HG02623 (cell line): ENCODE results near the gene REXO1.
"Not testable (repeated sequence)": the region's sequence is repeated elsewhere in the genome, so short reads cannot be mapped to it uniquely, and the experiment has no call there.

Experiments used
- ATAC-seq: cut with Tn5 transposase; IDR thresholded peaks from one replicate; pipeline ENCODE4 v1.9.1; 2021; ENCODE audit warnings: moderate library complexity; ENCODE audit not compliant: unreplicated experiment

The REXO1 gene, protein sequence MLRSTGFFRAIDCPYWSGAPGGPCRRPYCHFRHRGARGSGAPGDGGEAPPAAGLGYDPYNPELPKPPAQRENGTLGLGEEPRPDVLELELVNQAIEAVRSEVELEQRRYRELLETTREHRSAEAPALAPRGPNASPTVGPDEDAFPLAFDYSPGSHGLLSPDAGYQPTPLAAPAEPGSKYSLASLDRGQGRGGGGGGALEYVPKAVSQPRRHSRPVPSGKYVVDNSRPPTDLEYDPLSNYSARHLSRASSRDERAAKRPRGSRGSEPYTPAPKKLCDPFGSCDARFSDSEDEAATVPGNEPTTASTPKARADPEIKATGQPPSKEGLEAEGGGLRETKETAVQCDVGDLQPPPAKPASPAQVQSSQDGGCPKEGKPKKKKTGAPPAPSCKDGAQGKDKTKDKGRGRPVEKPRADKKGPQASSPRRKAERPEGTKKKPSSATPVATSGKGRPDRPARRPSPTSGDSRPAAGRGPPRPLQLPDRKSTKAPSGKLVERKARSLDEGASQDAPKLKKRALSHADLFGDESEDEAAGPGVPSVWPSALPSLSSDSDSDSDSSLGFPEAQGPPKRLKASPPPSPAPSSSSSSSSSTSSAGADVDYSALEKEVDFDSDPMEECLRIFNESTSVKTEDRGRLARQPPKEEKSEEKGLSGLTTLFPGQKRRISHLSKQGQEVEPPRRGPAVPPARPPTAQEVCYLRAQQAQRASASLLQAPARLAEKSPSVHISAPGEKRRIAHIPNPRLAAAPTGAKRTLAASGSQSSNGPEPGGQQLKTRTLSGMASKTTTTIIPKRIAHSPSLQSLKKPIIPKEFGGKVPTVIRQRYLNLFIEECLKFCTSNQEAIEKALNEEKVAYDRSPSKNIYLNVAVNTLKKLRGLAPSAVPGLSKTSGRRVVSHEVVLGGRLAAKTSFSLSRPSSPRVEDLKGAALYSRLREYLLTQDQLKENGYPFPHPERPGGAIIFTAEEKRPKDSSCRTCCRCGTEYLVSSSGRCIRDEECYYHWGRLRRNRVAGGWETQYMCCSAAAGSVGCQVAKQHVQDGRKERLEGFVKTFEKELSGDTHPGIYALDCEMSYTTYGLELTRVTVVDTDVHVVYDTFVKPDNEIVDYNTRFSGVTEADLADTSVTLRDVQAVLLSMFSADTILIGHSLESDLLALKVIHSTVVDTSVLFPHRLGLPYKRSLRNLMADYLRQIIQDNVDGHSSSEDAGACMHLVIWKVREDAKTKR

DNA sequence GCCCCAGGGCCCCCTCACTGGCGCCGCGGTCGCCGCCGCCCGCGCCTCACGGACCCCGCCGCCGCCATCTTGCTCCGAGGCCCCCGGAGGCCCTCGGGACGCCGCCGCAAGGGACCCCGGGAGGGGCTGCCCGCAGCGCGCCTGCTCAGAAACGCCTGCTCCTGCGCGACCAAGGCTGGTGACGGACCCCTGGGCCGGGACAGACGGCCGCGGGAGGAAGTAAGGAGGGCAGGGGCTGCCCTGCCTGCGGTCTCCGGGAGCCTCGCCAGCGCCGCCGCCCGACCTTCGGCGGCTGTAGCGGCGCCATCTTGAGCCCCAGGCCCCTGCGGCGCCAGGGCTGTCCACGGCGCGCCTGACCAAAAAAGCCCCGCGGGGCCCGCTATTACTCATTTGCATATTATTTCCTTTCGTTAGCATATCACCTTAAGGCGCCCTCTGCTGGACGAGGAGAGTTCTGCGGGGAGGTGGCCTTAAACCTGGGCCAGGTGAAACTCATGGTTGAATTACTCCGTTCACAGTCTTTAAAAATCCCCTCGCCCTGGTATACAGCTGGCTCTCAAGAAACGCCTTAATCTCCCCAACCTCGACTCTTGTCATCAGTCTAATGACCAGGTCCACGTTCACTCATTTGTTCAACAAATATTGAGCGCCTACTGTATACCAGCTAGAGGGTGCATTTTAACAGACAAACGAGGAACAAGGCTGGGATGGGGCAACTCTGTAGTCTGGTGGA is at the start of gene REXO1:
Gene REXO1 (minus strand): TSS at position 85 of the 733 bp plus-strand sequence. CDS start 125 bp downstream, outside the sequence.
- ATAC-seq: peak; percentile 60

DNA sequence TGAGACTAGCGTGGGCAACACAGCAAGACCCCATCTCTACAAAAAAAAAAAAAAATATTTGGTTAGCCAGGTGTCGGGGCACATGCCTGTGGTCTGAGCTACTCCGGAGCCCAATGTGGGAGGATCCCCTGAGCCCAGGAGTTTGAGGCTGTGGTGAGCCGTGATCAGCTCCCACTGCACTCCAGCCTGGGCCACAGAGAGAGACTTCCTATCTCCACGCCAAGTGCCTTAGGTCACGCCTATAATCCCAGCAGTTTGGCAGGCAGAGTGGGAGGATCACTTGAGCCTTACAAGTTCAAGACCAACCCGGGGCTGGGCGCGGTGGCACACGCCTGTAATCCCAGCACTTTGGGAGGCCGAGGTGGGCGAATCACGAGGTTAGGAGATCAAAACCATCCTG is 48.2 kb upstream of the REXO1 start:
- ATAC-seq: no peak

DNA sequence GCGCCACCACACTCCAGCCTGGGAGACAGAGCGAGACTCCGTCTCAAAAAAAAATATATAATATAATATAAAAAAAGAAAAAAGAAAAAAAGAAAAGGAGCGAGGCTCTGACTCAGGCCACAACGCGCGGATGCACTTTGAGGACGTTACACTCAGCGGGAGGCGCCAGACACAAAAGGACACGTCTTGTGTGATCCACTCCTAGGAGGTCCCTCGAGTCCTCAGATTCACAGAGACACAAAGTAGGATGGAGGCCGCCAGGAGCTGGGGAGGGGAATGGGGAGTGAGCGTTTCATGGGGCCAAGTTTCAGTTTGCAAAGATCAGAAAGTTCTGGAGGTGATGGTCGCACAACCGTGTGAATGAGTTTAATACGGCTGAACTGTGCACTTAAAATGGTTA is 45.5 kb upstream of the REXO1 start:
- no peak for ATAC-seq

DNA sequence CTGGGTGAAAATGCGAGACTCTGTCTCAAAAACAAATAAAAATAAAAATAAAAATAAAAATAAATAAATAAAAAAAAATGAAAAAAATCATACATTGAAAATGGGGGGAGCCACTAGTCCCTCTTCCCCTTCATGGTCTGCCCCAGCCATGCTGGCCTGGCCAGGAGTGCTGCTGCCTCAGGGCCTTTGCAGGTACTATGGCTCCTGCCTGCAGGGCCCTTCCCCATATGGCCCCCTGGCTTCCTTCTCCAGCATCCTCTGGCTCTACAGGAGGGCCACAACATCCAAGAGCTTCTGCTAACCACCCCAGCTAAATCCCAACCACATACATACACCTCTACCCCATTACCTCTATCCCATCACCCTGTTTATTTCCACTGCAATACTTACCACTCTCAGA is 41.6 kb upstream of the REXO1 start:
- no peak for ATAC-seq

DNA sequence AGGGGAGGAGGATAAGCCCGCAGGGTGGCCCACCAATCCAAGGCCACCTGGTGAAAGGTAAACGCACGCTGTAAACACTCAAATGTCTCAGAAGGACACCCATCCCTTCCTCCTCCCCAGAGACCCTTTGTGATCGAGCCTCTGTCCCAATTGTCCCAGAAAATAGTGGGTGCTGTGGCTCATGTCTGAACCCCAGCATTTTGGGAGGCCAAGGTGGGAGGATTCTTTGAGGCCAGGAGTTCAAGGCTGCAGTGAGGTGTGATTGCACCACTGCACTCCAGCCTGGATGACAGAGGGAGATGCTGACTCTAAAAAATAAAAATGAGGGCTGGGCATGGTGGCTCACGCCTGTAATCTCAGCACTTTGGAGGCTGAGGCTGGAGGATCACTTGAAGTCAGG is 40.1 kb upstream of the REXO1 start:
- ATAC-seq: no peak

DNA sequence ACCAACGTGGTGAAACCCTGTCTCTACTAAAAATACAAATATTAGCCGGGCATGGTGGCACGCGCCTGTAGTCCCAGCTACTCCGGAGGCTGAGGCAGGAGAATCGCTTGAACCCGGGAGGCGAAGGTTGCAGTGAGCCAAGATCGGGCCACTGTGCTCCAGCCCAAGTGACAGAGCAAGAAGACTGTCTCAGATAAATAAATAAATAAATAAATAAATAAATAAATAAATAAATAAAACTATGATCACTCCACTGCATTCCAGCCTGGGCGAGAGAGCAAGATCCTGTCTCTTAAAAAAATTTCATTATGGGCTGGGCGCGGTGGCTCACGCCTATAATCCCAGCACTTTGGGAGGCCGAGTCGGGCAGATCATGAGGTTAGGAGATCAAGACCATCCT is 38.1 kb upstream of the REXO1 start:
- not testable (repeated sequence) for ATAC-seq

DNA sequence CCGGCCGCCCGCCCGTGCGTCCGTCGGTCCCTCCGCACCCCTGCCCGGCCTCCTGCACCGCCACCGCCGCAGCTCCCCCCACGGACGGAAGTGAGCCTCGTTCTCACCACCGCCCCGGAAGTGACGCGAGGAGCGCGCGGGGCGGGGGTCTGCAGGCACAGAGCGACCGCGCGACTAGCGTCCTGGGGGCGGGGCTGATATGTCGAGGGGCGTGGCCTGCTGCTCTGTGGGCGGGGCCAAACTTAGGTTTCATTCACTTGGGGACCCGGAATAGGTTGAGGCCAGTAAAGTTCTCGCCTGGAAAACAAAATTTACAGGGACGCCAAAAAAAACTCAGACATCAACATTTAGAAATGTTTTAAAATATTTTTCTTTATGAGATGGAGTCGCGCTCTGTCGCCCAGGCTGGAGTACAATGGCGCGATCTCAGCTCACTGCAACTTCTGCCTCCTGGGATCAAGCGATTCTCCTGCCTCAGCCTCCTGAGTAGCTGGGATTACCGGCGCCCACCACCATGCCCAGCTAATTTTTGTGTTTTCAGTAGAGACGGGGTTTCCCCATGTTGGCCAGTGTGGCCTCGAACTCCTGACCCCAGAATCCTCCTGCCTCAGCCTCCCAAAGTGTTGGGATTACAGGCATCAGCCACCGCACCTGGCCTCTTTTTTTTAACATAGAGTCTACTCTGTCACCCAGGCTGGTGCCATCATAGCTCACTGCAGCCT is 37.3 kb upstream of the REXO1 start, which contains the start of gene ABHD17A:
Gene ABHD17A (minus strand): TSS at position 99 of the 722 bp plus-strand sequence. CDS start 3,930 bp downstream, outside the sequence.
- peak; percentile 82 for ATAC-seq

DNA sequence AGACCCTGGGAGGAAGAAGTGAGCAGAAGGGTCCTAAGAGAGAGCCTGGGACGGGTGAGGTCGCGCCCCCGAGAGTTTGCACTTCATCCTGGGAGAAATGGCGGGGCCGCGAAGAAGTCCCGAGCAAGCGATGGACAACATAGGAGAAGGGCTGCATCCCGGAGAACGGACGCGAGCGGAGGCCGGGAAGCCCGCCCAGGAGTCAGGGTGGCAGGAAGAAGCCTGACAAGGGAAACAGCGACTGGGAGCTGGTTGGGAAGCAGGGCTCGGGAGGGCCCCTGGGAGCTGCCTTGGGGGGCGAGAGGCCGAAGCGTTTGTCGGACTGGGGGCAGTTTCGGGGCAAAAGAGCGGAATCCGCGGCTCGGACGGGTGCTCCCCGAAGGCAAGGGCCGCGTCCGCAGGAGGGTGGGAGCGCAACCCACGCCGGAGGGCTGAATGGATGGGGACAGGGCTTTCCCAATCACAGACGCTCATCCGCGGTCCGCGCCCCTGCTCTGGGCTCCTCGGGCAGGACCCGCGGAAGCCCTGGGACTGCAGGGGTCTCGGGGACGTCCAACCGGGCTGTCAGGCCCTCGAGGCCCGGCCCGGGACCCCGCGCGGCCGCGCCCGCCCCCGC is 36.5 kb upstream of the REXO1 start:
- peak; percentile 6 for ATAC-seq

DNA sequence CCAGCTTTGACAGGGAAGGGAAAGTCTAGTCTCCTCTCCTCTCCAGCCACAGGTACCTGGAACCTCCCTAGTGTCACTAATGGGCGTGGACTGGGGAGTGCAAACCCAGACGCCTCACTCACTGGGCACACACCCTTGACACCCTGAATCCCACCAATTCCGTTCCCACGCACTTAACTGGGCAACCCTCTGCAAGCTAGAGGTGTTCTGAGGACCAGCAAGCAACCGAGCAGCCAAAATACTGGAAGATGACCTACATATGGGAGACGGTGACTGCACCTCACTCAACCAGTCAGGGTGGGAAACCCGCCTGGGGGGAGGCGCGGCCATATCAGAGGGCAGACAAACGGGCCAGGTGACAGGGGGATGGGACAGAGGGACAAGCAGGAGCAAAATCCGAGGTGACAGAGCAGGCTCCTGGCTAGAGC is 36.0 kb upstream of the REXO1 start:
- ATAC-seq: no peak

DNA sequence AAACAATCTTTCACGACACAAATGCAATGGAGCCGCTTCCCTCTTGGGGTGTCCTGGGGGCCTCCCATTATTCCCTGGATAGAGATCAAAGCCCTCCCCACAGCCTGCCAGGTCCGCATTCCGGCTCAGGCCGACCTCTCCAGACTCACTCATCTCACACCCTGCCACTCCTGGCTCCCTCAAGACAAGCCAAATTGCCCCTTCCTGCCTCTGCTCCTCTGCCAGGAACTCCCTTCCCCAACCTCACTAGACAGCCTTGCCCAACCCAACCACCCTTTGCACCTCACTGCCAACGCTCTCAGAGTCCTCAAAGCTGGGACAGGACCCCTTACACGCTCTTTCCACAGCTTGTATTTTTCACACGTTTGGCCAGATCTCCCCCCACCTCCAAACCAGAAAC is 35.5 kb upstream of the REXO1 start:
- no peak for ATAC-seq

DNA sequence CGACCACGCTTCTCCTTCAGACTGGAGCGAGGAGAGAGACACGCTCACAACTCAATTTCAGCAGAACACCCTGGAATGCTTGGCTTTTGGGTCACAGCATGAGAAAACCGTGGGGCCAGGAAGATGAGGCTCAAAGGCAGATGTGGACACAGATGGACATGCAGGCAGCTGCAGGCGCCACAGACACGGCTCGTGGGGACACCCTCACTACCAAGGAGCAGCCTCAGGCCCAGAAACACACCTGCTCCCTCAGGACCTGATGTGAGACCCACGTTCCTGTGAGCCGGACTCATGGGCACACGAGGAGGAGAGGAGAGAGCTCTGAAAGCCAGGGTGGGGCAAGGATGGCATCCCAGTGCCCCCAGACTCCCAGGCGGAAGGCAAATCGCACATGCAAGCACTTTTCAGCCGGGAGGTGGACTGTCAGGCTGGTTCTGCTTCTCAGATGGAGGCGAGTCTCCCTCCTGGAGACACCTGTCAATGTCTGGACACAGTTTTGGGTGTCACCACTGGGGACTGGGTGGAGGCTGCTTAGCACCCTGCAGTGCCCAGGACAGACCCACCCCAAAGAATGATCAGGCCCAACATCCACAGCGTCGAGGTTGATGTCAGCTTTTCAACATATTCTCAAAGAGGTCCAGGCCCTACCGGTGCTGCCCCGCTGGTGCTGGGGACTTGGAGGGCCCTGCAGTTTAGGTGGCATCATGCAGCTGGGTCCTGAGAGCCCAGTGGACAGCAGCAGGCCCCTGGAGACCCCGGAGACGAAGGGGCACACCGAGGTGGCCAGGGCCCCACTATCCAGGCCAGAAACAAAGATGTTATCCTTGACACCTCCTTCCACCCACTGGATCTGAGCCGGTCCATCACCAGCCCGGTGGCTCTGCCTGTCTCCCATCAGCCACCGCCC is 34.8 kb upstream of the REXO1 start:
- ATAC-seq: no peak

DNA sequence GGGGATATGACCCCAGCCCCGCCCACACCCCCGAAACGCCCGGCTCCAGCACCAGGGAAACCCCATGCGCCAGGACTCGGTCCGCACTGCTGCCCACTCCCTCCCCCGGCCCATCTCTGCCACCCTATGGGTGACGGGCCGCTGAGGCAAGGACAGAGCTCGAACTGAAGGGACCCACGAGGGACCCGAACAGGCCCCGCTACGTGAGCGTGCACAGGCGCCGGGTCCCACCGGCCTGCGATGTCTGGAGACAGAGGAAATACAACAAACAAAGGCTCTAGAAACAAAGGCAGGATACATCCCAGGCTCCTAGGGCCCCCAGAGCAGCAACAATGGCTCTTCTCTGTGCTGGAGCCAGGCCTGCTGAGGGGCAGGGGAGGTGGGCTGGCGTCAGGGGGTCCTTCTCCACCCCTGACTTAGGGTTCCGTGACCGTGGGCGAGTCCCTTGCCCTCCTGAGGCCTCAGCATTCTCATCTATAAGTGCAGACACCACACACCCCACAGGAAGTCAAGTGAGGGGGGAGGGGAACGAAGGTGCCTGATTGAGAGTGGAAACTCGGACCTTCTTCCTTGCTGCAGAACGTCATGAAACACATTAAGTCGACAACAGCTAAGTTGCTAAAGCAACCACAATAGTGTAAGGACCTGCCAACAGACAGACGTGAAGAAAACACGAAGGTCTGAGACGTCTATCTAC is 34.0 kb upstream of the REXO1 start:
- no peak for ATAC-seq

DNA sequence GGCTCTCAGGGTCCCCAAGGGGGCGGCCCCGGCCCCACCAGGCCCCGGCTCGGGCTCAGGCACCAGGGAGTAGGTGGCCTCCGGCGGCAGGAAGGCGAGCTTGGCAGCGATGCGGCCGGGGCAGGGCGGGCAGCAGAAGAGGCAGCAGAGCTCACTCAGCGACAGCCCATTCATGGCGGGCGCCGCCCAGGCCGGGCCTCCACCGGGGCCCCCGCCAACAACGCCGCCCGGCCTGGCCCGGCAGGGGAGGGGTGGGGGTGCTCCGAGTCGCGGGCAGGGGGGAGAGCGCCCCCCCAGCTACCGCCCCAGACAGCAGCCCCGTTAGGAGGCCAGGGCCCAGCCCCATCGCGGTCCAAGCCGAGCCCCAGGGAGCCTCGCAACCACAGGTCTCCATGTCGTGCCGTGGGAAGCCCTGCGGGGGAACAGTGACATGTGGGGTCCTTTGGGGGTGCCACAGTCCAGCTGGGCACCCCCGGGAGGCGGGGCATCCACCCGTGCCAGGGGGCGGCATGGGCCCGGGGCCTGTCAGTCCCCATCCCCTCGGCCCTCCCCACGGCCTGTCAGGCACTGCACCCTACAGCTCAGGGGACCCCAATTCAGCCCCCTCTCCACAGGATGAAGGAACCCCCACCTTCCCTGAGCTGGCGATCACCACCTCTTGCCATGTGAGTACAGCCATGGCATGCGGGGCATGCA is 33.3 kb upstream of the REXO1 start:
- ATAC-seq: not testable (repeated sequence)

DNA sequence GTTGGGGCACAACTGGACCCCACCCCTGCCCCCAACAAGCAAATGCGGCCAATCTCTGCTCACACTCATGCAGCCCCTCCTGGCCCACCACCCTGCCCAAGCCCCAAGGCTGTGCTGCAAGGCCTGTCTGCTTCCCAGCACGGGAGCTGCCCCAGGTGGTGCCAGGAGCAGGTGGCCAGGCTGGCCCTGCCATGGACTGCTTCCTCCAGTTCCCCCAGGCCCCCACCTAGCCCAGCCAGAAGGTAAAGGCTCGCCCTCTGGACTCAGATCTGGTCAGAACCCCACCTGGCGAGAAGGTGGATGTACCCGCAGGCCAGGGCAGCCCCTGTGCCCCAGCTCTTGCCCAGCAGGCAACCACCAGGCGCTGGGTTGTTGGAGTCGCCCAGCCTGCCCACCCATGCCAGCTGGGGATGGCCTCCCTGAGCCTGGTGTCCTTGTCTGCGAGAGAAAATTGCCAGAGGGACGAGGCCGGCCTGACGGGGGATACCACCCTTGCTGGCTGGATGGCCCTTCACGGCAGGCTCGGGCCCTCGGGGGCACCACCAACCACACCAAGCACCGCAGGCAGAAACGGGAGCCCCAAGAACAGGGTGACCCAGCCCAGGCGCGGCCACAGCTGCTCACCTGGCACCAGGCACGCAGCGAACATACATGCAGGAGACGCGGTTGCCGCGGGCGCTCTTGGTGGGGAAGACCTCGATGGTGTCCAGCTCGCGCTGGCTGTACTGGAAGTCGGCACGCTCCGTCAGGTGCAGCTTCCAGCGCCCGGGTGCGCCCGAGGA is 32.5 kb upstream of the REXO1 start:
- ATAC-seq: no peak

DNA sequence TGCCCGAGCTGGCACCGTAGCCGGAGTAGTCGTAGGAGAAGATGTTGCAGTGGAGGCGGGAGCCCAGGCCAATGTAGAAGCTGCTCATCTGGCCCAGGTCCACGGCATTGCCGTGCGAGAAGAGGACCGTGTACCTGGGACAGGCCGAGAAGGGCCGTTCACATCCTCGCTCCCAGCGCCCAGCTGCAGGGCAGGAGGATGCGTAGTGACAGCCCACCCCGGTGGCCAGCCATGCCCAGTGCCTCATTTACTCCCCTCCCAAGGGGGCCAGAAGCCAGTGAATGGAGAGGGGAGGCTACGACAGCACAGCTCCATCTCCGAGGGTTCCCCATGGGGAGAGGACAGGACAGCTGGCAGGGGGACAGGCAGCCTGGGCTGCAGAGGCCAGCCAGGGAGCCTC is 31.7 kb upstream of the REXO1 start:
- ATAC-seq: not testable (repeated sequence)

DNA sequence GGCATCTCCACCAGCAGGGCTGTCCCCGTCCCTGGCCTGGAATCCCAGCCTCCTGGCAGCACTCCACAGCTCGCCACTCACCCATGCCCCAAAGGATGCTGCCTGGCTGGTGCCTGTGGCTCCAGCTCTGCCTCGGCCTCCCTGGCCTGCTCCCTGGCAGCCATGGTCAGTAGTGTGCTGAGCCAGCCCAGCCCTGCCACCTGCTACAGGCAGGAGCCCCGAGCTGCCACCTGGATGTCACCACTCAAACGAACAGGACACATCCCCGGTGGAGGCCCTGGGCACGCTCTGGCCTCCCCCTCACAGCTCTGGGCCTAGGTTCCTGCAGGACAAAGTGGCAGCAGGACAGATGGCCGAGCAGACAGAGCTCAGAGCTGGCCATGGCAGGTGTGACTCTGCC is 30.3 kb upstream of the REXO1 start:
- not testable (repeated sequence) for ATAC-seq
